ENCODE data around the gene CCL14. TPM values are rescaled to one million over a fixed set of nuclear protein-coding genes. Genes with fewer than 3 reads are reported as not detected.

Gene CCL14
- total RNA-seq, 1 experiment from 2014 or later, result not detected

GRCh38 chr17:36019423-36019822 lies 32.9 kb upstream of the CCL14 start:
- Histone ChIP-seq H3K4me3 (ENCODE audit: low read depth in 2 of 2, low read length in 2 of 2) (no peak overlapping the region), H3K27me3 (ENCODE audit: control insufficient read depth, insufficient read depth, low read length) (peaks cover 6% of the 10 kb centered on the region), H3K4me1 (ENCODE audit: control insufficient read depth, insufficient read depth, low read length) (no peaks in the 10 kb centered on the region), H3K36me3 (ENCODE audit: control insufficient read depth, insufficient read depth, low read length) (no peaks in the 10 kb centered on the region), H3K9me3 (ENCODE audit: control insufficient read depth, insufficient read depth, low read depth, low read length) (no peaks in the 10 kb centered on the region), H3K27ac (ENCODE audit: low read length) (no peak overlapping the region)
- CTCF ChIA-PET, result interaction anchor here (0.7 kb wide), 1 partner anchor 11 kb away, joined by 3 read pairs; no protein-coding TSS in a partner anchor
- DNase-seq (ENCODE audit: low read depth, low spot score), result no peak
- POLR2A ChIA-PET, result no interaction called here
- BruUV-seq (replicated peaks), result no TSS peak
- intact Hi-C loops (cut with micrococcal nuclease; ENCODE audit: unreplicated experiment), result no loop called here
- in situ Hi-C loops (cut with HindIII; ENCODE audit: low pct_unique_long_range_greater_than_20kb, low sequenced_read_pairs), result no loop called here
- ATAC-seq, result no peak
- TF ChIP-seq TCF7L2 (IDR thresholded peaks at IDR 0.05; ENCODE audit: low read depth, low read length) (no peak), POLR2AphosphoS5 (IDR thresholded peaks at IDR 0.05; ENCODE audit: low read depth, low read length) (no peak), SIN3A (IDR thresholded peaks at IDR 0.05; ENCODE audit: borderline replicate concordance, insufficient read depth, low read depth, low read length) (no peak), CTCF (IDR thresholded peaks at IDR 0.05) (no peak), REST (IDR thresholded peaks at IDR 0.05; ENCODE audit: insufficient read depth in 1 of 2, low read depth in 2 of 2, low read length in 1 of 2) (no peak)

- TF ChIP-seq SIN3A (IDR thresholded peaks at IDR 0.05; ENCODE audit: borderline replicate concordance, insufficient read depth, low read depth, low read length) (no peak), CTCF (IDR thresholded peaks at IDR 0.05) (no peak), TCF7L2 (IDR thresholded peaks at IDR 0.05; ENCODE audit: low read depth, low read length) (no peak), POLR2AphosphoS5 (IDR thresholded peaks at IDR 0.05; ENCODE audit: low read depth, low read length) (no peak), REST (IDR thresholded peaks at IDR 0.05; ENCODE audit: insufficient read depth in 1 of 2, low read depth in 2 of 2, low read length in 1 of 2) (no peak)
- Histone ChIP-seq H3K4me1 (ENCODE audit: control insufficient read depth, insufficient read depth, low read length) (no peaks in the 10 kb centered on the region), H3K36me3 (ENCODE audit: control insufficient read depth, insufficient read depth, low read length) (no peaks in the 10 kb centered on the region), H3K27ac (ENCODE audit: low read length) (no peak within 1 kb of the TSS), H3K27me3 (ENCODE audit: control insufficient read depth, insufficient read depth, low read length) (peaks cover 10% of the 10 kb centered on the region), H3K9me3 (ENCODE audit: control insufficient read depth, insufficient read depth, low read depth, low read length) (no peaks in the 10 kb centered on the region), H3K4me3 (ENCODE audit: low read depth in 2 of 2, low read length in 2 of 2) (no peak within 1 kb of the TSS)
- no TSS peak for BruUV-seq (replicated peaks)
- DNase-seq (ENCODE audit: low read depth, low spot score) (no peak), ATAC-seq (no peak)
- POLR2A ChIA-PET, result no interaction called here
- CTCF ChIA-PET, result interaction anchor here (1.2 kb wide), 1 partner anchor 55 kb away, joined by 3 read pairs; no protein-coding TSS in a partner anchor
- intact Hi-C loops (cut with micrococcal nuclease; ENCODE audit: unreplicated experiment) (no loop called here), in situ Hi-C loops (cut with HindIII; ENCODE audit: low pct_unique_long_range_greater_than_20kb, low sequenced_read_pairs) (no loop called here)
Measured at GRCh38 chr17:36017799-36018198, 31.3 kb upstream of the CCL14 start, which contains the start of gene CCL23. TSS of gene CCL23 (minus strand) at chr17:36017972. CDS start at chr17:36017897, 75 bp downstream.
